UCSD-AML1 (cell line): ENCODE data around the gene IQGAP1.
"Not testable (repeated sequence)": the region's sequence is repeated elsewhere in the genome, so short reads cannot be mapped to it uniquely, and the experiment has no call there.

Experiments
- DNase-seq: peaks from one replicate; lab custom pipeline; 2025; ENCODE audit not compliant: unreplicated experiment; lab: John Stamatoyannopoulos, UW

Gene IQGAP1

DNA sequence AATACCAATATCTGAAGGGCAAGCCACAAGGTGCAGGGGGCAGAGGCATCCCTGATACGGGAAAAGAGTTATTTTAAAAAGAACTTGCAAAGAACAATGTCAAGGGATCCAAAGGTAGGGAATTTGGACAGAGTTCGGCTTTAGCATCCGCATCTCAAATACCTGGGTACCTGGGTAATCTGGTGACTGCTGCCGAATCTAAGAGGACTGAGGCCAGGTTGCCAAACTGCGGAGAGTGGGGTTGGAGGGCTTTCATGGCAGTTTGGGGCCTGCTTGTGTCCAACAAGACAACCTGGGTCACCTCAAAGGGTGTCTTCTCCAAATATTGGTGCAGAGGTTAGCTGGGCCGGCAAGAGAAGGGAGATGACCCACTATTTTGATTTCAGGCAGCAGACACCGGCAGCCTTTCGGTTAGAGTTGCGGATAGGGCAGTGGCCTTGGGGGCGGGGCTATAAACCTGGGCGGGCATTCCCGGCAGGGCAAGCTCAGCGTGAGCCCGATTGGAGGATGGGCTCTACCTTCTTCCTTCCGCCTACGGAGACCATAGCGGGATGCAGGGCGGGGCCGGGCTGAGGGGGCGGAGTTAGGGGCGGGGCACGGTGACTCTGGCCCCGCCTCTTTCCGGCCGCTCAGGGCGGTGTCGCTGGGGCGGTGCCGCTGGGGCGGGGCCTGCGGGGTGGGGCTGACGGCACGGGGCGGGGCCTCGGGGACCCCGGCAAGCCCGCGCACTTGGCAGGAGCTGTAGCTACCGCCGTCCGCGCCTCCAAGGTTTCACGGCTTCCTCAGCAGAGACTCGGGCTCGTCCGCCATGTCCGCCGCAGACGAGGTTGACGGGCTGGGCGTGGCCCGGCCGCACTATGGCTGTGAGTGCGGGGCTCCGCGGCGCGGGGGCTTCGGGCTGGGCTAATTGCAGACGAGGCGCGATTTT is at the start of gene IQGAP1:
TSS of gene IQGAP1 (plus strand) at position 709 of the 928 bp plus-strand sequence. CDS start at position 809, 100 bp downstream.
- DNase-seq = peak; percentile 96

DNA sequence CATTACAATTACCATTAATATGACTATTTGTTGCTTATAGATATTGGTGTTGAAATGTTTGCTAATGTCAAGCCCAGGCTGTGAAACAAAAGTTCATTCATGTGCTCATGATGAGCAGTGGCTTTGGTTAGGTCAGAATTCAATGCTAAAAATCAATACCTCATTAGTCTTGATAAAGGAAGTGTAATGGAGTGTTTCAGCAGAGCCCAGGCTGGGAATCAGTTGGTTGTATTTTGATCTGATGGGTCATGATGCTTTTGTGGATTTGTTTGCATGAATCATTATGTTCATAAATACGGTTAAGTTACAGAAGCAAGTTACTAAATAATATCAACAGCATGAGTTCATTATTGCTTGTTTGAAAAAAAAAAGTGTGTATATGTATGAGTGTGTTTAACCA is 49.5 kb upstream of the IQGAP1 start:
- DNase-seq = no peak

DNA sequence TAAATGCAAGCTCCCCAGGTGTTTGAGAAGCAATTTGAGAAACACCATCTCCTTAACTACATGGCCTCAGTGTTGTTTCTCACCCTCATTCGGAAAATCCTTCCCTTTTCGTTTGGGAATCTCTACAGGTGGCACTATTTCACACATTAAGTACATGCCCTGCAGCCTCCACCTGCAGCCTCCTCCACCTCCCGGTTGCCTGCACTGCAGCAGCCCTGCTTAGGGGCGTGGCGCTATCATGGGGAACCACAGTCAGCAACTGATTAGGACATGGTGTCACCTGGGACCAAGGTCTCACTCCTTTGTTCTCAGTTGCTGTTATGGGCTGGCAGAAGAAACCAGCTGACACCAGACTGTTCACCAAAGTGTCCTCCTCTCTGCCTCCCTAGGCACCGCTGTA is 47.7 kb upstream of the IQGAP1 start:
- no peak for DNase-seq

- no peak for DNase-seq
These were observed 44.7 kb upstream of the IQGAP1 start for GRCh38 chr15:90343302-90343790.

DNA sequence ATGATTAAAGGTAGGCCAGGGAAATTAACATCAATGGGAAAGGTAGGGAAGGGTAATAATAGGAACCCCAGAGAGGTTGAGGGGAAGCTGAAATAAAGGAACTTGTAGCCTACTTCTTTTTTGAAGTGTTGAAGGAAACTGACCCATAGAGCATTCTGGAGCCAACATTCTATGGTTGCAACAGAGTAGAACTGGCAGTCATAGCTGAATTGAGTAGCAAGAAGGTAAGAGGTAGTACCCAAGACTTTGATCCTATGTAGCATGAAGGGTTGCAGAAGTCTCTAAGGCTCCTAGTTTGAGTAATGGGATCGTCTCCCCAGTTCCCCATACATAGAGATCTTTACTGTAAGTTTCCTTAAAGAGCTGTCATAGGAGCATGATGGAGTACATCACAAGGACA is 43.4 kb upstream of the IQGAP1 start:
- DNase-seq = no peak

- no peak for DNase-seq
These were observed 42.2 kb upstream of the IQGAP1 start for GRCh38 chr15:90345857-90346256.

- DNase-seq = not testable (repeated sequence)
These were observed 40.5 kb upstream of the IQGAP1 start for GRCh38 chr15:90347431-90348065.

DNA sequence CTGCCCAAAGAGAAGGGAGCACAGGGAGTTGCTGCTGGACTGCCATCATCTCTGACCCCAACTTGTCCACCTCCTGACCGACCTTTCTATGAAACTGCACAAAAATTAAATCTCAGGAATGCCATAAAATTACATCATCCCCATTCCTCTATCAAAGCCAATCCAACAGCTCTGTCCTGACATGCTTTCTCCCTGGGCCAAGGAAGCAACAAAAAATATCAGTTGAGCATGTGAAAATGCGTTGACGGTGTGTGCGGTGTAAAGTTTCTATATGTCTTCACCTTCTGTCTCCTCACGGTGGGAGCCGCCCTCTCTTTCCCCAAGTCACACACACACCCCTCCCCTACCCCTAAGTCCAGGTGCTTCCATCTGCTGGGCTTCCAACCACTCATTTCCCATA is 39.6 kb upstream of the IQGAP1 start:
- no peak for DNase-seq

DNA sequence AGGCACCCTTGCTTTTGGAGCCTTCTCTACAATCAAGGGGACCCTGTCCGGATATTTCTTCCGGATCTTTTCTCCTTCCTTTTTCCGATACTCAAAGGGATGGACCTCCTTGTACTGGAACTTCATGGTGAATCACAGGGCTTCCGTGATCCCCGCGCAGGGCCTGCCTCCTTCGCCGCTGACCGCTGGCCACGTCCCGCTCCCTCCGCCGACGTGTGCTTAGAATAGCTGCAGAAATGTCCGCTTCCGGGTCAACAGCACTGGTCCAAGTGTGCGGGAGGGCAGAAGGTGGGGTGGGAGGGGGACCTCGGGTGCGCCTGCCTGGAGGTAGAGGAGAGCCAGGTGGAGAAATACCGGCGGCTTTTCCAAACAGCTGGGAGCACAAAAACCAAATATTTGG is 39.0 kb upstream of the IQGAP1 start:
- DNase-seq = no peak

DNA sequence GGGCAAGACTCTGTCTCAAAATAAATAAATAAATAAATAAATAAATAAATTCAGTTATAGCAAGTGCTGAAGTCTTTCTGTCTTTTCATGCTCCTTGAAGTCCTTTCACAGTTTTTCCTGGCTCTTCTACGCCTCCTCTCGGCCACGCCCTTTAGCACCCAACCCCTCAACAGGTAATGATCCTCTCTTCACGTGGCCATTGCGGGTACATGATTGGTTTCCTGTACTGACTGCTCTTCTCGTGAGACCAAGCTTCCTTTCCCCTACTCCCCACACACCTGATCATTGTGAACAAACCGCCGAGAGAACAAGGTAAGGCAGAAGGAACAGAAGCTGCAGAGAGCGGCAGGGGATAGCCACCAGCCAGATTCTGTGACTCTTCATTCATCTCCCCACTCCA is 38.2 kb upstream of the IQGAP1 start:
- DNase-seq = no peak

DNA sequence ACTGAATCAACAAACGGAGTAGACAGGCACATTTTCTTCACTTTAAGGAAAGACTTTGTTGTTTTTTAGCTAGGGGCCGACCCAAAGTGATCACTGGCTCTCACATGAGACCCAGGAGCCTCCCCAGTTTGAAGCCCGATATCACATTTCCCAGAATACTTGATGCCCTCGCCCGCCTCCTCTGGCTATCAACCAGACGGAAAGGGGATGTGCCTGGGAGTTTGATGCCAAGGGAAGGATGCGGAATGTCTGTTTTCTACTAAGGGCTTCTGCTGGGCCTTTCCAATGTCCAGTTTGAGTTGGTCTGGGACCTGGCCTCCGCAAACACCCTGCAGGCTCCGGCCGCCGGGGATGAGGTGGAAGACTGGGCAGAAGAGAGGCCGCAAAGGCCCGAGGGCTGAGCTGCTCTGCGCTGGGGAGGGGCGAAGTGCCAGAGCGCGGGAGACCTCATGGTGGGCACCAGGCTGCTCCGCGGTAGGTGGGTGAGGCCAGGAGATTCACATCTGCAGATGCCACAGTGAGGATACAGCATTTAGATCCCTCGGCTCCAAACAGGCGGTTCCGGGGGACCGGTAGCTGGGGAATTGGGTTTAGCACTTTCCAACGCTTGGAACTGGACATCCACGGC is 36.4 kb upstream of the IQGAP1 start:
- DNase-seq = no peak

DNA sequence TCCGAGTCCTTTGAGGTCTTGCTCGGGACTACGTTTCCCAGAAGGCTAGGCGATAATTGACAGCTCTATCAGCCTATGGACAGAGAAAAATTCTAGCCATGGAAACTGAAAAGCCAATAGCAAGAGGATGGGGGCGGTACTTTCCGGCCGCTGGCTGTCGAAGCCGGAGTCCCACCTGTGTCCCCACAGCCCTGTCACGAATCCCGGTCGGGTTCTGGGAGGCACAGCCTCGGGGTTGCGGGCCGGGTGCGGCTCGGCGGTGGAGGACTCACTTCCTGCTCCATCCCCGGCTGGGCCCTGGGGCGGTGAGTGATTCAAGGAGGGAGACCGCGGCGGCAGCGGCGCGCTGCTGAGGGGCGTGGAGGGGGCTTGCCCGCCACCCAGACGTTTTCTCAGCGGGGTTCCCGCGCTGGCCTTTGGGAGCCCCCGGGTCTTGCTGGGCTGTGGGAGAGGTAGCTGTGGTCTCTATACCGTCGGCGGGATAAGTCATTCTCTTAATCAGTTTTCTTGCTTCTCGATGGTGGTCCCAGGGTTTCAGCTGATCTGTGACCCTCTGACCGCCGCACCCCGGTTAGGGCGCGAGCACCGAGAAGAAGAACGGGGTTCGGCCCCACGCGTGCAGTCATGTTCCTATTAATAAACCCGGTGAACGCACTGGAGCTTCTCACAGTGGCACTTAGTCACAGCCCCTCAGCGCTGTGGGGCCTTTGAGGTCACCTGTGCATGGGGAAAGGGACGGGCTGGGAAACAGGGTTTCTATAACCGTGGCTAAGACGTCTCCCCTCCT is 35.7 kb upstream of the IQGAP1 start, which contains the start of gene ZNF774:
TSS of gene ZNF774 (plus strand) at position 178 of the 787 bp plus-strand sequence. CDS start 2,377 bp downstream, outside the sequence.
- DNase-seq = peak; percentile 82

GRCh38 chr15:90354986-90355385 is 33.1 kb upstream of the IQGAP1 start:
- no peak for DNase-seq

- no peak for DNase-seq
These were observed 29.7 kb upstream of the IQGAP1 start for GRCh38 chr15:90358124-90359033.

DNA sequence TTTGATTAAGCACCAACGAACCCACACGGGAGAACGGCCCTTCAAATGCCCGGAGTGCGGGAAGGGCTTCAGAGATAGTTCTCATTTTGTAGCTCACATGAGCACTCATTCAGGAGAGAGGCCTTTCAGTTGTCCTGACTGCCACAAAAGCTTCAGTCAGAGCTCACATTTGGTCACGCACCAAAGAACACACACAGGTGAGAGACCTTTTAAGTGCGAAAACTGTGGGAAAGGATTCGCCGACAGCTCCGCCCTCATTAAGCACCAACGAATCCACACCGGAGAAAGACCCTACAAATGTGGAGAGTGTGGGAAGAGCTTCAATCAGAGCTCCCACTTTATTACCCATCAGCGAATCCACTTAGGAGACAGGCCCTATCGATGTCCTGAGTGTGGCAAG is 27.3 kb upstream of the IQGAP1 start:
- no peak for DNase-seq

GRCh38 chr15:90362936-90363212 is 25.2 kb upstream of the IQGAP1 start:
- DNase-seq = no peak

GRCh38 chr15:90364251-90364650 is 23.8 kb upstream of the IQGAP1 start:
- no peak for DNase-seq

DNA sequence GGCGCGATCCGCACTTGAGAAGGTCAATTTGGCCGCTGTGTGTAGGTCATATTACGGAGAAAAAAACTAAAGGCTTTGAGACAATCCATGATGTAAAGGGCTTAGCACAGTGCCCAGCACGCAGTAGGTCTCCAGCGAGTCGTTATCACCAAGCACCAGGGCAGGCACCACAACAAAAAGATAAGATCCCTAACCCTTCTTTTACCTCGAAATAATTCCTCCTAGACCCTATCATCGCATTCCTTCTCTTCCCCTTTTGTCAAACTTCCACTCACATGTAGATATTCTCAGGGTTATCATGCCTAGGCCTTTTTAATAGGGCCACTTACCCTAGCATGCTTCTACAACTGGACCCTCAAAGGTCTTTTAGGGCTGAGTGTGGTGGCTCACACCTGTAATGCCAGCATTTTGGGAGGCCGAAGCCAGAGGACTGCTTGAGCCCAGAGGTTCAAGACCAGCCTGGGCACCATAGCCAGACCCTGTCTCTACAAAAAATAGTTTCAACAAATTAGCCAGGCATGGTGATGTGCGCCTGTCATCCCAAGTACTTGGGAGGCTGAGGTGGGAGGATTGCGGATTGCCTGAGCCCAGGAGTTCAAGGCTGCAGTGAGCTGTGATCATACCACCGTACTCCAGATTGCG is 22.5 kb upstream of the IQGAP1 start:
- DNase-seq = no peak

- no peak for DNase-seq
These were observed 20.5 kb upstream of the IQGAP1 start for GRCh38 chr15:90367576-90367975.

DNA sequence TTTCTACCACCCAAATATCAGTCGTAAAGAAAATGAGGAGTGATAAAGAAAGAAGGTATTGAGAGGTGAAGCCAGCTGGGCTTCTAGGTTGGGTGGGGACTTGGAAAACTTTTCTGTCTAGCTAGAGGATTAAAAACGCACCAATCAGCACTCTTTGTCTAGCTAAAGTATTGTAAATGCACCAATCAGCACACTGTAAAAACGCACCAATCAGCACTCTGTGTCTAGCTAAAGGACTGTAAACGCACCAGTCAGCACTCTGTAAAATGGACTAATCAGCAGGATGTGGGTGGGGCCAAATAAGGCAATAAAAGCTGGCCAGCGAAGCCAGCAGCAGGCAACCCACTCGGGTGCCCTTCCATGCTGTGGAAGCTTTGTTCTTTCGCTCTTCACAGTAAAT is 13.0 kb upstream of the IQGAP1 start:
- no peak for DNase-seq
